ENCODE data around the gene TCIRG1. TPM values are rescaled to one million over a fixed set of nuclear protein-coding genes. Genes with fewer than 3 reads are reported as not detected.

Gene TCIRG1
- 129 and 141 TPM in 2 replicates for total RNA-seq

GRCh38 chr11:68038718-68039525, at the start of gene TCIRG1:
Gene TCIRG1, plus strand, starts transcription at chr11:68039025. Its CDS starts 2,247 bp downstream, at chr11:68041272.

GRCh38 chr11:68003846-68004550, 34.8 kb upstream of the TCIRG1 start, which contains the start of gene UNC93B1:
Gene UNC93B1, minus strand, starts transcription at chr11:68004097. Its CDS starts 54 bp downstream, at chr11:68004043.

GRCh38 chr11:68010090-68011041, 28.5 kb upstream of the TCIRG1 start, which contains the start of gene ALDH3B1:
Gene ALDH3B1, plus strand, starts transcription at chr11:68010327. Its CDS starts 4,971 bp downstream, at chr11:68015298.

GRCh38 chr11:68030318-68031143, 8.3 kb upstream of the TCIRG1 start, which contains the start of gene NDUFS8:
Gene NDUFS8, plus strand, starts transcription at chr11:68030681. Its CDS starts 1,471 bp downstream, at chr11:68032152.

Other genes with a start within 250 kb of the TCIRG1 start
- gene UNC93B1, start 34.9 kb upstream of the TCIRG1 start, total RNA-seq = 12.2 and 21.9 TPM in 2 replicates
- 16.7 and 36.6 TPM in 2 replicates for gene ALDH3B1, start 28.7 kb upstream of the TCIRG1 start, total RNA-seq
- gene NDUFS8, start 8.3 kb upstream of the TCIRG1 start, total RNA-seq = 96.4 and 115 TPM in 2 replicates
- gene CHKA, start 82.4 kb downstream of the TCIRG1 start, total RNA-seq = 14.8 and 16.1 TPM in 2 replicates
- 27.3 and 35.2 TPM in 2 replicates for gene KMT5B, start 174.3 kb downstream of the TCIRG1 start, total RNA-seq
- 28.6 and 68.5 TPM in 2 replicates for gene C11orf24, start 232.9 kb downstream of the TCIRG1 start, total RNA-seq